ENCODE measurements around the gene DNAJB13. TPM values are rescaled to one million over a fixed set of nuclear protein-coding genes. Genes with fewer than 3 reads are reported as not detected.

The DNAJB13 gene
- total and polyA plus RNA-seq, 12 donors: not detected

GRCh38 chr11:73949912-73950311 is 914 bp upstream of the DNAJB13 start:
- H3K27ac ChIP-seq: no peak overlapping the region
- intact Hi-C loops (cut with DNase I): no loop called here
- 86 to 96% methylated on average over 5 of the region's 5 CpGs for WGBS, 2 donors

GRCh38 chr11:73951797-73952196 is 971 bp downstream of the DNAJB13 start:
- Histone ChIP-seq H3K4me3 (no peak overlapping the region), H3K36me3 (no peaks in the 10 kb centered on the region), H3K27me3 (peaks cover 0 to 15% (median 11%) of the 10 kb centered on the region in 7 donors), H3K9me3 (no peaks in the 10 kb centered on the region), H3K4me1 (no peaks in the 10 kb centered on the region), H3K27ac (no peak overlapping the region)
- WGBS, 2 donors: 81 to 86% methylated on average over 7 of the region's 7 CpGs
- intact Hi-C loops (cut with DNase I): no loop called here
- no peak for DNase-seq
- TF ChIP-seq CTCF (IDR thresholded peaks at IDR 0.05): no peak
- ATAC-seq: no peak

More at GRCh38 chr11:73949912-73950311, 914 bp upstream of the DNAJB13 start:
- ATAC-seq (no peak), DNase-seq (no peak)
- H3K27me3 ChIP-seq: no peaks in the 10 kb centered on the region
- TF ChIP-seq CTCF (IDR thresholded peaks at IDR 0.05): no peak
- no peaks in the 10 kb centered on the region for H3K9me3 ChIP-seq
- no peaks in the 10 kb centered on the region for H3K36me3 ChIP-seq
- no peaks in the 10 kb centered on the region for H3K4me1 ChIP-seq
- H3K4me3 ChIP-seq: no peak overlapping the region

GRCh38 chr11:73956876-73957653 is 6.2 kb downstream of the DNAJB13 start:
- Histone ChIP-seq H3K4me1 (no peaks in the 10 kb centered on the region), H3K27ac (no peak overlapping the region), H3K27me3 (peaks cover 0 to 34% (median 27%) of the 10 kb centered on the region in 7 donors), H3K4me3 (no peak overlapping the region), H3K36me3 (no peaks in the 10 kb centered on the region), H3K9me3 (no peaks in the 10 kb centered on the region)
- ATAC-seq: peak in 1 of 8 donors; percentile 36
- WGBS, 2 donors: 34 to 42% methylated on average over 27 to 29 of the region's 29 CpGs
- intact Hi-C loops (cut with DNase I): no loop called here
- no peak for TF ChIP-seq CTCF (IDR thresholded peaks at IDR 0.05)
- no peak for DNase-seq

GRCh38 chr11:73957654-73958361 is 7.0 kb downstream of the DNAJB13 start:
- DNase-seq (no peak), ATAC-seq (no peak)
- H3K36me3 ChIP-seq: no peaks in the 10 kb centered on the region
- H3K4me1 ChIP-seq: no peaks in the 10 kb centered on the region
- no peak overlapping the region for H3K27ac ChIP-seq
- H3K9me3 ChIP-seq: no peaks in the 10 kb centered on the region
- intact Hi-C loops (cut with DNase I): no loop called here
- peaks cover 0 to 34% (median 27%) of the 10 kb centered on the region in 7 donors for H3K27me3 ChIP-seq
- WGBS, 2 donors: 47 to 61% methylated on average over 25 of the region's 25 CpGs
- no peak for TF ChIP-seq CTCF (IDR thresholded peaks at IDR 0.05)
- H3K4me3 ChIP-seq: no peak overlapping the region
